HCT116 (cell line): ENCODE data around the gene COPZ1.

Experiments used
- ATF3 ChIP-seq: IDR thresholded peaks from 2 replicates; pipeline ENCODE4 v1.6.1; 2012
- CEBPB ChIP-seq: IDR thresholded peaks from 2 replicates; pipeline ENCODE4 v1.6.1; 2012; ENCODE audit warnings: low read depth
- ELF1 ChIP-seq: IDR thresholded peaks from 2 replicates; pipeline ENCODE4 v1.6.1; 2012; ENCODE audit warnings: low read depth, borderline replicate concordance
- EZH2 ChIP-seq: fragments of 200-600 bp; sonication (generic); IDR thresholded peaks from 2 replicates; pipeline ENCODE4 v1.6.1; 2017; ENCODE audit warnings: antibody characterized with exemption, mixed run types
- EZH2phosphoT487 ChIP-seq: fragments of 200-600 bp; IDR thresholded peaks from 2 replicates; pipeline ENCODE4 v1.6.1; 2018; ENCODE audit warnings: antibody characterized with exemption, borderline replicate concordance
- JUND ChIP-seq: IDR thresholded peaks from 2 replicates; pipeline ENCODE4 v1.6.1; 2012
- MAX ChIP-seq: IDR thresholded peaks from 2 replicates; pipeline ENCODE4 v1.6.1; 2012
- POLR2A ChIP-seq: IDR thresholded peaks from 2 replicates; pipeline ENCODE4 v1.7.0; 2011; ENCODE audit warnings: borderline replicate concordance; ENCODE audit not compliant: insufficient read depth, insufficient read length; ENCODE audit errors: extremely low read depth
- POLR2AphosphoS5 ChIP-seq: IDR thresholded peaks from 2 replicates; pipeline ENCODE4 v1.6.1; 2011; ENCODE audit warnings: mild to moderate bottlenecking, low read depth, low read length, moderate library complexity
- RAD21 ChIP-seq: IDR thresholded peaks from 2 replicates; pipeline ENCODE4 v1.6.1; 2012; ENCODE audit warnings: low read depth, mild to moderate bottlenecking
- ZFX ChIP-seq: fragments of 450-650 bp; IDR thresholded peaks from 2 replicates; pipeline ENCODE4 v1.6.1; 2017
- ZNF274 ChIP-seq: fragments of 200-500 bp; sonication (Bioruptor generic); IDR thresholded peaks from 2 replicates; pipeline ENCODE4 v1.6.1; 2014; ENCODE audit warnings: mild to moderate bottlenecking, low read depth, low read length, inconsistent platforms
- TF ChIP-seq, protein P1 (sequence below), 3 experiments: fragments of 200-600 bp in 1 of 3; sonication (generic) in 1 of 3; IDR thresholded peaks in 2 of 3; conservative IDR thresholded peaks in 1 of 3; 2 replicates each; pipeline ENCODE4 v1.5.1; 2012 to 2017; ENCODE audit warnings: low read depth in 2 of 3, low read length in 2 of 3, antibody characterized with exemption in 1 of 3, borderline replicate concordance in 1 of 3, control low read depth in 1 of 3, mild to moderate bottlenecking in 1 of 3, mixed read lengths in 1 of 3, mixed run types in 1 of 3, moderate library complexity in 1 of 3; ENCODE audit not compliant: insufficient read depth in 1 of 3
- TF ChIP-seq, protein P2 (sequence below): IDR thresholded peaks from 2 replicates; pipeline ENCODE4 v1.6.1; 2012; ENCODE audit warnings: low read depth

DNA sequence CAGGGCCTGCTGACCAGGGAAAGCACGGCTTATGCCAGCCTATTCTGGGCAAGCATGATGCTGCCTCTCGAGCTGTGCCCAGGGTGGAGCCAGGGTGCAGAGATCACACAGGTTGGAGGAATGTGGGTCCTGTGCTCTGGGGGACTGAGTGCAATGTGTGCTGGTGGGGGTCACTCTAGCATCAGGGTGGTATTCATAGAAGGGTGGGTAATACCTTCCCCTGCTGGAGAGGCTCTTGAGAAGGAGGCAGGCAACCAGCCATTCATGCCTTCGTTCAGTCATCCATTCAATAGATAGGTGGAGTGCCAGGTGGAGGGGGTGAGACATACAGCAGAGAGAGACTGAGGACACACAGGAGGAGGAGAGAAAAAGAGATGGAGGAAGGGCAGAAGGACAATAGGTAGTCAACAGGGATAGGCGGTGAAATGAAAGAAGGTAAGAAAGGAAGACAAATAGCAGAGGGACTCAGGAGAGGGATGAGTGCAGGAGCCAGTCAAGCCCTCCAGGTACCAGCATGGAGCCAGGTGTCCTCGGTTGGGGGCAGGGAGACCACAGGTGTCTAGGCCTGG is 64.8 kb downstream of the COPZ1 start:
- TF ChIP-seq, protein P1, sequence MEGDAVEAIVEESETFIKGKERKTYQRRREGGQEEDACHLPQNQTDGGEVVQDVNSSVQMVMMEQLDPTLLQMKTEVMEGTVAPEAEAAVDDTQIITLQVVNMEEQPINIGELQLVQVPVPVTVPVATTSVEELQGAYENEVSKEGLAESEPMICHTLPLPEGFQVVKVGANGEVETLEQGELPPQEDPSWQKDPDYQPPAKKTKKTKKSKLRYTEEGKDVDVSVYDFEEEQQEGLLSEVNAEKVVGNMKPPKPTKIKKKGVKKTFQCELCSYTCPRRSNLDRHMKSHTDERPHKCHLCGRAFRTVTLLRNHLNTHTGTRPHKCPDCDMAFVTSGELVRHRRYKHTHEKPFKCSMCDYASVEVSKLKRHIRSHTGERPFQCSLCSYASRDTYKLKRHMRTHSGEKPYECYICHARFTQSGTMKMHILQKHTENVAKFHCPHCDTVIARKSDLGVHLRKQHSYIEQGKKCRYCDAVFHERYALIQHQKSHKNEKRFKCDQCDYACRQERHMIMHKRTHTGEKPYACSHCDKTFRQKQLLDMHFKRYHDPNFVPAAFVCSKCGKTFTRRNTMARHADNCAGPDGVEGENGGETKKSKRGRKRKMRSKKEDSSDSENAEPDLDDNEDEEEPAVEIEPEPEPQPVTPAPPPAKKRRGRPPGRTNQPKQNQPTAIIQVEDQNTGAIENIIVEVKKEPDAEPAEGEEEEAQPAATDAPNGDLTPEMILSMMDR (IDR thresholded peaks at IDR 0.05 in 2 of 3, conservative IDR thresholded peaks at IDR 0.05 in 1 of 3; ENCODE audit: borderline replicate concordance in 1 of 3, insufficient read depth in 1 of 3, low read depth in 2 of 3, low read length in 2 of 3) = no peak
- no peak for TF ChIP-seq JUND
- no peak for TF ChIP-seq POLR2AphosphoS5
- TF ChIP-seq POLR2A = no peak
- TF ChIP-seq ZNF274 = no peak
- no peak for TF ChIP-seq CEBPB
- TF ChIP-seq EZH2phosphoT487 = no peak
- TF ChIP-seq RAD21 = no peak
- TF ChIP-seq MAX = no peak
- TF ChIP-seq EZH2 = no peak
- no peak for TF ChIP-seq ATF3
- no peak for TF ChIP-seq ELF1
- TF ChIP-seq, protein P2, sequence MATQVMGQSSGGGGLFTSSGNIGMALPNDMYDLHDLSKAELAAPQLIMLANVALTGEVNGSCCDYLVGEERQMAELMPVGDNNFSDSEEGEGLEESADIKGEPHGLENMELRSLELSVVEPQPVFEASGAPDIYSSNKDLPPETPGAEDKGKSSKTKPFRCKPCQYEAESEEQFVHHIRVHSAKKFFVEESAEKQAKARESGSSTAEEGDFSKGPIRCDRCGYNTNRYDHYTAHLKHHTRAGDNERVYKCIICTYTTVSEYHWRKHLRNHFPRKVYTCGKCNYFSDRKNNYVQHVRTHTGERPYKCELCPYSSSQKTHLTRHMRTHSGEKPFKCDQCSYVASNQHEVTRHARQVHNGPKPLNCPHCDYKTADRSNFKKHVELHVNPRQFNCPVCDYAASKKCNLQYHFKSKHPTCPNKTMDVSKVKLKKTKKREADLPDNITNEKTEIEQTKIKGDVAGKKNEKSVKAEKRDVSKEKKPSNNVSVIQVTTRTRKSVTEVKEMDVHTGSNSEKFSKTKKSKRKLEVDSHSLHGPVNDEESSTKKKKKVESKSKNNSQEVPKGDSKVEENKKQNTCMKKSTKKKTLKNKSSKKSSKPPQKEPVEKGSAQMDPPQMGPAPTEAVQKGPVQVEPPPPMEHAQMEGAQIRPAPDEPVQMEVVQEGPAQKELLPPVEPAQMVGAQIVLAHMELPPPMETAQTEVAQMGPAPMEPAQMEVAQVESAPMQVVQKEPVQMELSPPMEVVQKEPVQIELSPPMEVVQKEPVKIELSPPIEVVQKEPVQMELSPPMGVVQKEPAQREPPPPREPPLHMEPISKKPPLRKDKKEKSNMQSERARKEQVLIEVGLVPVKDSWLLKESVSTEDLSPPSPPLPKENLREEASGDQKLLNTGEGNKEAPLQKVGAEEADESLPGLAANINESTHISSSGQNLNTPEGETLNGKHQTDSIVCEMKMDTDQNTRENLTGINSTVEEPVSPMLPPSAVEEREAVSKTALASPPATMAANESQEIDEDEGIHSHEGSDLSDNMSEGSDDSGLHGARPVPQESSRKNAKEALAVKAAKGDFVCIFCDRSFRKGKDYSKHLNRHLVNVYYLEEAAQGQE = no peak
- TF ChIP-seq ZFX = no peak
